Vagina (tissue), 2 donors: ENCODE data around the gene CAPRIN2. TPM values are rescaled to one million over a fixed set of nuclear protein-coding genes. Genes with fewer than 3 reads are reported as not detected.

Experiments used
- DNase-seq, 2 donors: peaks; one replicate each; pipeline ENCODE4 v3.0.0-alpha.2; 2017; ENCODE audit errors: extremely low spot score in 2 of 2
- H3K27ac ChIP-seq: fragments of 200-600 bp; sonication (generic); one replicate; pipeline ENCODE4 v1.5.1; 2019
- H3K27me3 ChIP-seq: fragments of 200-600 bp; sonication (generic); one replicate; pipeline ENCODE4 v1.5.1; 2019
- H3K36me3 ChIP-seq, 2 donors: fragments of 200-600 bp; sonication (generic); one replicate each; pipeline ENCODE4 v1.5.1; 2017 to 2019
- H3K4me1 ChIP-seq: fragments of 200-600 bp; sonication (generic); one replicate; pipeline ENCODE4 v1.5.1; 2019
- H3K4me3 ChIP-seq, 2 donors: fragments of 200-600 bp; sonication (generic); 1 replicate in 1 of 2; 2 replicates in 1 of 2; pipeline ENCODE4 v1.5.1; 2016 to 2019
- H3K9me3 ChIP-seq: fragments of 200-600 bp; sonication (generic); one replicate; pipeline ENCODE4 v1.5.1; 2019
- POLR2A ChIP-seq, 2 donors: fragments of 450-650 bp; IDR thresholded peaks; one replicate each; pipeline ENCODE4 v1.6.1; 2017; ENCODE audit warnings: antibody characterized with exemption in 2 of 2, mild to moderate bottlenecking in 2 of 2, moderate library complexity in 2 of 2
- POLR2AphosphoS5 ChIP-seq, 2 donors: sonication (generic); formaldehyde crosslinking; IDR thresholded peaks; one replicate each; pipeline ENCODE4 v1.9.0; 2017; ENCODE audit warnings: antibody characterized with exemption in 2 of 2, mild to moderate bottlenecking in 2 of 2, low read depth in 1 of 2; ENCODE audit not compliant: insufficient read depth in 1 of 2
- intact Hi-C: fragments of 100-400 bp; cut with DNase I; formaldehyde crosslinking; loops from one replicate; pipeline ENCODE4 v1.15.1; 2023
- total RNA-seq: library from RNA; depleted of rRNA; stranded (reverse); fragments of >200 nt; gene quantifications from one replicate; pipeline ENCODE4 v1.2.3, GENCODE V29; 2016
- TF ChIP-seq, protein P1 (sequence below), 3 experiments: fragments of 450-650 bp in 2 of 3; fragments of 200-600 bp in 1 of 3; sonication (generic) in 1 of 3; IDR thresholded peaks; one replicate each; pipeline ENCODE4 v1.5.1; 2017 to 2019; ENCODE audit warnings: antibody characterized with exemption in 3 of 3, mild to moderate bottlenecking in 2 of 3, moderate library complexity in 2 of 3

The CAPRIN2 gene
- total RNA-seq, 1 donor from 2014 or later: 41.3 TPM

DNA sequence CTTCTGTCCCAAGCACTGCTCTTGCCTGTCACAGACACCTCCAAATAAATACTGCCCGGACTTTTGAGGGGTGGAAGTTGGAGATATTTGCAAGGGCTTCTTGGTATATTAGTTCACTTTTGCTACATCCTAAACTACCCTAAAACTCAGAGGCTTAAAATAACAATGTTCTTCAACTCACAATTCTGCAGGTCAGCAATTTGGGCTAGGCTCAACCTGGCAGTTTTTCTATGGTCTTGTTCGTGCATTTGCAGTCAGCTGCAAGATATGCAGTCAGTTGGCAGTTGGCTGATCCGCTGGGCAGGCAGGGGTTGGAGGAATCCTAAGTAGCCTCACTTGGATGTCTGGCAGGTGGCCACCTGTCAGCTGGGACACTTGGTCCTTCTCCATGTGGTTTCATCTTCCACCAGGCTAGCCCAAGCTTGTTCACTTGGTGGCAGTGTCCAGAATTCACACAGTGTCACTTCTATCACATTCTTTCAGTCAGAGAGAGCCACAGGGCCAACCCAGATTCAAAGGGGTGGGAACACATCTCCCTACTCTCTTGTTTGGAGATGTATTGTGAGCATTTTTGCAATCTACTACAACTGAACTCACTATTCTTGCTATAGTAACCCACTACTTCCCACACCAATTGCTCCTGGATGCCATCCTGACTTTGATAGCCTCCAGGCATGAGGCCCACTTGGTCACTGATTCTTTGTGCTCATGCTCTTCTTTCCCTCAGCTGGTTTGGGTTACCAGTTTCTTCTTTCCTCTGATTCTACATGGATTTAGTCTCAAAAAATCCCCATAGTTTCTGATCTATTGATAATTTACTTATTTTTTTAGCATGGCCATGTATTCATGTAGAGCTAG lies 27.8 kb upstream of the CAPRIN2 start:
- intact Hi-C loops: no loop called here
- Histone ChIP-seq H3K27me3 (no peaks in the 10 kb centered on the region), H3K4me1 (no peaks in the 10 kb centered on the region), H3K9me3 (no peaks in the 10 kb centered on the region), H3K4me3 (no peak overlapping the region), H3K27ac (no peak overlapping the region), H3K36me3 (no peaks in the 10 kb centered on the region)
- DNase-seq: no peak
- TF ChIP-seq POLR2A (IDR thresholded peaks at IDR 0.05): no peak
- no peak for TF ChIP-seq POLR2AphosphoS5 (IDR thresholded peaks at IDR 0.05; ENCODE audit: insufficient read depth in 1 of 2, low read depth in 1 of 2)
- TF ChIP-seq, protein P1, sequence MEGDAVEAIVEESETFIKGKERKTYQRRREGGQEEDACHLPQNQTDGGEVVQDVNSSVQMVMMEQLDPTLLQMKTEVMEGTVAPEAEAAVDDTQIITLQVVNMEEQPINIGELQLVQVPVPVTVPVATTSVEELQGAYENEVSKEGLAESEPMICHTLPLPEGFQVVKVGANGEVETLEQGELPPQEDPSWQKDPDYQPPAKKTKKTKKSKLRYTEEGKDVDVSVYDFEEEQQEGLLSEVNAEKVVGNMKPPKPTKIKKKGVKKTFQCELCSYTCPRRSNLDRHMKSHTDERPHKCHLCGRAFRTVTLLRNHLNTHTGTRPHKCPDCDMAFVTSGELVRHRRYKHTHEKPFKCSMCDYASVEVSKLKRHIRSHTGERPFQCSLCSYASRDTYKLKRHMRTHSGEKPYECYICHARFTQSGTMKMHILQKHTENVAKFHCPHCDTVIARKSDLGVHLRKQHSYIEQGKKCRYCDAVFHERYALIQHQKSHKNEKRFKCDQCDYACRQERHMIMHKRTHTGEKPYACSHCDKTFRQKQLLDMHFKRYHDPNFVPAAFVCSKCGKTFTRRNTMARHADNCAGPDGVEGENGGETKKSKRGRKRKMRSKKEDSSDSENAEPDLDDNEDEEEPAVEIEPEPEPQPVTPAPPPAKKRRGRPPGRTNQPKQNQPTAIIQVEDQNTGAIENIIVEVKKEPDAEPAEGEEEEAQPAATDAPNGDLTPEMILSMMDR (IDR thresholded peaks at IDR 0.05): no peak

DNA sequence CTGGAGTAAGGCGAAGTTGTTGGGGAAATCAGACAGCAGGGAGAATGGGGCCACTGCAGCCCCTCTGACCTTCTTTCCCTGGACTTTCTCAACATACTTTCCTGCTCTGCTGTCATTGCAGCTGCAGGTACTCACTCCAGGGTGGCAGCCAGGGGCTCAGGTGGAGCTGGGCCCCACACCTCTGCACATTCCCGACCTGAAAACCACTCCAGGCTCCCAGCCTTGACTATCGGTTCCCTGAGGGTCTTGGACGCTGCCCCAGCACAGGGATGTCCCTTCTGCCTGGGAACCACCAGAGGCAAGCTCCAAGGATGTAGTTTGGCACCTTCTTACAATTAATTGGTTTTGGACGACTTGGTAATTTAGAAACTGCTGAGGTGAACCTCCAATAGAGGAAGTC lies 24.8 kb upstream of the CAPRIN2 start:
- H3K9me3 ChIP-seq: no peaks in the 10 kb centered on the region
- intact Hi-C loops: no loop called here
- DNase-seq: no peak
- H3K36me3 ChIP-seq: no peaks in the 10 kb centered on the region
- H3K4me1 ChIP-seq: no peaks in the 10 kb centered on the region
- TF ChIP-seq, protein P1 (IDR thresholded peaks at IDR 0.05): no peak
- no peak for TF ChIP-seq POLR2AphosphoS5 (IDR thresholded peaks at IDR 0.05; ENCODE audit: insufficient read depth in 1 of 2, low read depth in 1 of 2)
- H3K4me3 ChIP-seq: no peak overlapping the region
- no peak overlapping the region for H3K27ac ChIP-seq
- H3K27me3 ChIP-seq: no peaks in the 10 kb centered on the region

DNA sequence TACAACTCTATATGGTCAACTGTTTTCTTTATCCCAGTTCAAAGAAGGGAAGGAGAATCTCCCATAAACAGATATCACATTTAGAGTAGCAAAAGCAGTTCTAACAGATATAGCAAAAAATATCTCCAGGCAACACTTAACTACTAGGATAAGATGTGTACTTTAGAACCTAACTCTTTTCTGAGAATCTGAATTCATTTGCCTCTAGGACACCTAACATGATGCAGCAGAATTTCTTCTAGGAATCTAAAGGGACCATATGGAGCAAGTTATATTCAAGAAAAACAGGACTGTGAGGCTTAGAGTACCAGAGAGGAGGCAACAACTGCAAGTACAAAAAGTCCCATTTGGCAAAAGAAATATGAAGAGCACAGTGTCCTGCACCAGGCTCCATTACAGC lies 24.4 kb upstream of the CAPRIN2 start:
- intact Hi-C loops: no loop called here

DNA sequence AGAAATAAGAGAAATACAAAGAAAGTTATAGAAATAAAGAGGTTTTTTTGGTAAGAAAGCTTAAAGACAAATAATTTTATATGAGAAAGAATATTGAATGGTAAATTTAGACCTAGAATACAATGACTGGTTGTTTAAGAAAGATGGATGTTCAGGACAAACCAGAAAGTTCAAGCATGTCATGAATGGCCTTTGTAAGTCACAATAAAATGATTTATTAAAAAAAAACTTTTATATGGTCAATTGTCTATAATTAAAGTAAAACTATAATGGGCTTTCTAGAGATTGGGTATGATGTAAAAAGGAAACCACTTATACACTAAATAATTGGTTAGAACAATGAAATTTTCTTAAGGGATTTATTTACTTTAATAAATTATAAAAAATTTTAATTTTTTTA lies 19.8 kb upstream of the CAPRIN2 start:
- no peak overlapping the region for H3K4me3 ChIP-seq
- no peaks in the 10 kb centered on the region for H3K27me3 ChIP-seq
- no peak for DNase-seq
- no peaks in the 10 kb centered on the region for H3K36me3 ChIP-seq
- intact Hi-C loops: no loop called here
- H3K27ac ChIP-seq: no peak overlapping the region
- TF ChIP-seq POLR2AphosphoS5 (IDR thresholded peaks at IDR 0.05; ENCODE audit: insufficient read depth in 1 of 2, low read depth in 1 of 2) (no peak), POLR2A (IDR thresholded peaks at IDR 0.05) (no peak)
- TF ChIP-seq, protein P1 (IDR thresholded peaks at IDR 0.05): no peak
- H3K9me3 ChIP-seq: no peaks in the 10 kb centered on the region
- no peaks in the 10 kb centered on the region for H3K4me1 ChIP-seq

More for the DNA sequence above, 24.4 kb upstream of the CAPRIN2 start:
- H3K4me1 ChIP-seq: no peaks in the 10 kb centered on the region
- no peaks in the 10 kb centered on the region for H3K36me3 ChIP-seq
- H3K9me3 ChIP-seq: no peaks in the 10 kb centered on the region
- H3K4me3 ChIP-seq: no peak overlapping the region
- no peak overlapping the region for H3K27ac ChIP-seq
- H3K27me3 ChIP-seq: no peaks in the 10 kb centered on the region
- no peak for TF ChIP-seq POLR2AphosphoS5 (IDR thresholded peaks at IDR 0.05; ENCODE audit: insufficient read depth in 1 of 2, low read depth in 1 of 2)
- TF ChIP-seq, protein P1 (IDR thresholded peaks at IDR 0.05): no peak
- TF ChIP-seq POLR2A (IDR thresholded peaks at IDR 0.05): no peak
- no peak for DNase-seq

DNA sequence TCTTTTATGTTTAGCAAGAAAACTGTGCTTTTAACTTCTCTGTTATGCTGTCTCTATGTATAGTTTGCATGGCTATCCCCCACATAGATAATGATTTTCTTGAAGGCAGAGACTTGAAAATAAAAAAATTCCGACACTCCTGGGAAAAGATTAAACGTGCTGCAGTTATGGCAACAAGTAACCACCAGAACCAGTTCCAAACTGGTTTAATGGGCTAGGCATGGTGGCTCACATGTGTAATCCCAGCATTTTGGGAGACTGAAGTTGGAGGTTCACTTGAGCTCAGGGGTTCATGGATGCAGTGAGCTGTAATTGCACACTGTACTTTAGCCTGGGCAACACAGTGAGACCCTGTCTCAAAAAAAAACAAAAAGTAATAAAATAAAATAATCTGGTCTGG lies 15.1 kb upstream of the CAPRIN2 start:
- TF ChIP-seq POLR2AphosphoS5 (IDR thresholded peaks at IDR 0.05; ENCODE audit: insufficient read depth in 1 of 2, low read depth in 1 of 2): no peak
- Histone ChIP-seq H3K27me3 (no peaks in the 10 kb centered on the region), H3K27ac (no peak overlapping the region), H3K9me3 (no peaks in the 10 kb centered on the region), H3K4me3 (no peak overlapping the region), H3K4me1 (no peaks in the 10 kb centered on the region), H3K36me3 (no peaks in the 10 kb centered on the region)
- DNase-seq: no peak
- intact Hi-C loops: no loop called here
